ENCODE data around the gene PURA.

DNA sequence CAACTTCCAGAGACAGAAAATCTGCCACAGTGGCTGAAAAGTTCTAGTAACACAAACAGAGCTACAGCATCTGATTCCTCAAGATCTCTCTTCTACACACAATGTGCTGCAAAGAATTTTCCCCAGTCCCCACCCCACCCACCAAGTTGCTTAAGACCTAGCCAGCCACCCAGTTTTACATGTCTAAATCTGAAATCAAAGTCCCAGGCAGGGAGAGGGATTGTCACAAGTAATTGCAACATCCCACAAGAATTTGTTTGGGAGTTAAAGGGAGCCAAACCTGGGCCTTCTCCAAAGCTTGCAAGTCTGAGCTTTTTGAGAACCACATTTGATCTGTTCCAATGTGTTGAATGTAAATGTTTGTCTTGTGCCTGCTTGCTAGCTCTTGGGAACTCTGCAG lies 27.3 kb downstream of the PURA start:
- TF ChIP-seq, protein P1, sequence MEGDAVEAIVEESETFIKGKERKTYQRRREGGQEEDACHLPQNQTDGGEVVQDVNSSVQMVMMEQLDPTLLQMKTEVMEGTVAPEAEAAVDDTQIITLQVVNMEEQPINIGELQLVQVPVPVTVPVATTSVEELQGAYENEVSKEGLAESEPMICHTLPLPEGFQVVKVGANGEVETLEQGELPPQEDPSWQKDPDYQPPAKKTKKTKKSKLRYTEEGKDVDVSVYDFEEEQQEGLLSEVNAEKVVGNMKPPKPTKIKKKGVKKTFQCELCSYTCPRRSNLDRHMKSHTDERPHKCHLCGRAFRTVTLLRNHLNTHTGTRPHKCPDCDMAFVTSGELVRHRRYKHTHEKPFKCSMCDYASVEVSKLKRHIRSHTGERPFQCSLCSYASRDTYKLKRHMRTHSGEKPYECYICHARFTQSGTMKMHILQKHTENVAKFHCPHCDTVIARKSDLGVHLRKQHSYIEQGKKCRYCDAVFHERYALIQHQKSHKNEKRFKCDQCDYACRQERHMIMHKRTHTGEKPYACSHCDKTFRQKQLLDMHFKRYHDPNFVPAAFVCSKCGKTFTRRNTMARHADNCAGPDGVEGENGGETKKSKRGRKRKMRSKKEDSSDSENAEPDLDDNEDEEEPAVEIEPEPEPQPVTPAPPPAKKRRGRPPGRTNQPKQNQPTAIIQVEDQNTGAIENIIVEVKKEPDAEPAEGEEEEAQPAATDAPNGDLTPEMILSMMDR (IDR thresholded peaks at IDR 0.05 in 8 of 11, conservative IDR thresholded peaks at IDR 0.05 in 3 of 11): no peak
- TF ChIP-seq POLR2A (IDR thresholded peaks at IDR 0.05) (no peak), POLR2AphosphoS5 (IDR thresholded peaks at IDR 0.05) (no peak)

All from spleen (tissue), 7 donors.